Thoracic aorta (tissue), 2 donors: ENCODE measurements around the gene ARMH3. TPM values are rescaled to one million over a fixed set of nuclear protein-coding genes. Genes with fewer than 3 reads are reported as not detected.
A peak's percentile ranks its signal among the peaks of the same experiment; 100 is the strongest.

Experiments
- ATAC-seq: fragments of 150-250 bp; one replicate; pipeline ENCODE4 v1.8.0; 2017; ENCODE audit warnings: low read depth; ENCODE audit not compliant: insufficient number of reproducible peaks, low FRiP score
- DNase-seq: peaks from one replicate; pipeline ENCODE4 v3.0.0-alpha.2; 2020; ENCODE audit warnings: low spot score
- H3K27ac ChIP-seq, 2 donors: fragments of 200-600 bp; sonication (generic); 1 replicate in 1 of 2; 2 replicates in 1 of 2; pipeline ENCODE4 v1.5.1; 2016; ENCODE audit warnings: mild to moderate bottlenecking in 2 of 2, moderate library complexity in 2 of 2
- H3K27me3 ChIP-seq: fragments of 200-600 bp; sonication (generic); replicated peaks from 2 replicates; pipeline ENCODE4 v1.6.0; 2016; ENCODE audit warnings: mild to moderate bottlenecking; ENCODE audit not compliant: insufficient read depth
- H3K36me3 ChIP-seq: fragments of 200-600 bp; sonication (generic); one replicate; pipeline ENCODE4 v1.5.1; 2016
- H3K4me1 ChIP-seq, 2 donors: fragments of 200-600 bp; sonication (generic); 1 replicate in 1 of 2; 2 replicates in 1 of 2; pipeline versions ENCODE4 v1.5.1 to v1.6.0; 2016; ENCODE audit warnings: low read depth in 2 of 2, mild to moderate bottlenecking in 1 of 2; ENCODE audit not compliant: control insufficient read depth in 1 of 2
- H3K4me3 ChIP-seq: fragments of 200-600 bp; sonication (generic); 2 replicates; pipeline ENCODE4 v1.5.1; 2016; ENCODE audit warnings: mild to moderate bottlenecking
- H3K9me3 ChIP-seq: fragments of 200-600 bp; sonication (generic); 2 replicates; pipeline ENCODE4 v1.5.1; 2016
- total RNA-seq, 2 donors: library from RNA; depleted of rRNA; stranded (reverse); fragments of >200 nt; gene quantifications; one replicate each; pipeline versions ENCODE4 v1.1.0 to v1.2.3, GENCODE V29; 2016
- TF ChIP-seq, protein P1 (sequence below): fragments of 200-600 bp; sonication (generic); IDR thresholded peaks from one replicate; pipeline ENCODE4 v1.5.1; 2019; ENCODE audit warnings: antibody characterized with exemption

Gene ARMH3
- total RNA-seq, 2 donors from 2014 or later: 21.1 TPM

DNA sequence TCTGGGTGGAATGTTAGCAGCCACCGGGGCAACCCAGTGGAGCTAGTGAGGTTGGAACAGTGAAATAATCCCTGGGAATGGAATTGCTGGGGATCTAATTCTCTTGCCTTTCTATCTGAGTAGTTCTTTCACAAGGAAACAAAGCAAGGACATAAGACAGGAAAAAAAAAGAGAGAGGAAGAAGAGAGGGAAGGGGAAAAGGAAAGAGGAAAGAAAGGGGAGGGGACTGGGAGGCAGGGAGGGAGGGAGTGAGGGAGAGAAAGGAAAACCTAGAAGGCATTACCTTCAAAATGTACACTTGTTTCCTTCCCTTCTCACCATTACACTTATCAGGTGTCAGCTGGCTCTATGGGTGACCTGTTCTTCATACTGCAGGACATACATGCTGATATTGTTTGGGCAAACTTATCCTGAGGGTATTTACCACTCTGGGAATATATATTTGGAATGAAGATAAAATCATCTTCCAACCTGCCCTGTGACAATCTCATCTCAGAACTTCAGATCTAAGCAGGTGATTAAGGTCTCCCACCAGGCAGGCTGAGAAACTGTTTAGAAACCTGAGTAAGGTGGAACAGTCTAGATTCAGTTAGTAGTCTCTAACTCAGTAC is 162.4 kb downstream of the ARMH3 start:
- no peaks in the 10 kb centered on the region for H3K36me3 ChIP-seq
- no peak for DNase-seq
- TF ChIP-seq, protein P1, sequence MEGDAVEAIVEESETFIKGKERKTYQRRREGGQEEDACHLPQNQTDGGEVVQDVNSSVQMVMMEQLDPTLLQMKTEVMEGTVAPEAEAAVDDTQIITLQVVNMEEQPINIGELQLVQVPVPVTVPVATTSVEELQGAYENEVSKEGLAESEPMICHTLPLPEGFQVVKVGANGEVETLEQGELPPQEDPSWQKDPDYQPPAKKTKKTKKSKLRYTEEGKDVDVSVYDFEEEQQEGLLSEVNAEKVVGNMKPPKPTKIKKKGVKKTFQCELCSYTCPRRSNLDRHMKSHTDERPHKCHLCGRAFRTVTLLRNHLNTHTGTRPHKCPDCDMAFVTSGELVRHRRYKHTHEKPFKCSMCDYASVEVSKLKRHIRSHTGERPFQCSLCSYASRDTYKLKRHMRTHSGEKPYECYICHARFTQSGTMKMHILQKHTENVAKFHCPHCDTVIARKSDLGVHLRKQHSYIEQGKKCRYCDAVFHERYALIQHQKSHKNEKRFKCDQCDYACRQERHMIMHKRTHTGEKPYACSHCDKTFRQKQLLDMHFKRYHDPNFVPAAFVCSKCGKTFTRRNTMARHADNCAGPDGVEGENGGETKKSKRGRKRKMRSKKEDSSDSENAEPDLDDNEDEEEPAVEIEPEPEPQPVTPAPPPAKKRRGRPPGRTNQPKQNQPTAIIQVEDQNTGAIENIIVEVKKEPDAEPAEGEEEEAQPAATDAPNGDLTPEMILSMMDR: no peak

DNA sequence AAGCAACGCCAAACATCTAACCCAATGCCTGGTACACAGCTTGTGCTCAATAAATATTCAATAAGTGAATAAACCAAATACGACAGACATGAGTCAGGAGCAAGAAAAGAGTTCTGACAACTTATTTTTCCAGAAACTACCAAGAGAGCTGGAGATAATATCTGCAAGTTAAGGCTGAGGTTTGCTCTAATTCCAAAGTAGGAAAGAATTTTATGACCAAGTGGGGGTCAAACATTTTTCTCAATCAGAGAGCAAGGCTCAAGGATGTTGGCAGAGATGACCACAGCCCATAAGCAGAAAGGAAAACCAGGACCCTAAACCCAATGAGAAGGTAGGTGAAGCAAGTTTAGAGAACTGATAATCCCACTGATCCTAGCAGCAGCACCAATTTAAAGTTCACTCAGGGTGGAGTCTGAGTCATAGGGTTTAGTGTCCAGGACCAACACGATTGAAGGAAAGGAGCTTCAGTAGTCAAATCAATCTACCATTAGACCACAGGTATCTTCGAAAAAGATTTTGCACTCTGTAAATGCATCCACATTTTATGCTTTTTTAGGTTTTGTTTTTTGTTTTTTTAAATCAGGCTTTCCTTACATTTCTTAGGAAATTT is 163.1 kb downstream of the ARMH3 start:
- Histone ChIP-seq H3K9me3 (no peaks in the 10 kb centered on the region), H3K27me3 (no peaks in the 10 kb centered on the region), H3K4me3 (no peak overlapping the region), H3K27ac (no peak overlapping the region), H3K36me3 (no peaks in the 10 kb centered on the region), H3K4me1 (no peaks in the 10 kb centered on the region)
- TF ChIP-seq, protein P1: no peak
- DNase-seq (no peak), ATAC-seq (no peak)

More for the DNA sequence above, 162.4 kb downstream of the ARMH3 start:
- Histone ChIP-seq H3K27ac (no peak overlapping the region), H3K4me1 (no peaks in the 10 kb centered on the region), H3K27me3 (no peaks in the 10 kb centered on the region), H3K9me3 (no peaks in the 10 kb centered on the region), H3K4me3 (no peak overlapping the region)
- no peak for ATAC-seq

DNA sequence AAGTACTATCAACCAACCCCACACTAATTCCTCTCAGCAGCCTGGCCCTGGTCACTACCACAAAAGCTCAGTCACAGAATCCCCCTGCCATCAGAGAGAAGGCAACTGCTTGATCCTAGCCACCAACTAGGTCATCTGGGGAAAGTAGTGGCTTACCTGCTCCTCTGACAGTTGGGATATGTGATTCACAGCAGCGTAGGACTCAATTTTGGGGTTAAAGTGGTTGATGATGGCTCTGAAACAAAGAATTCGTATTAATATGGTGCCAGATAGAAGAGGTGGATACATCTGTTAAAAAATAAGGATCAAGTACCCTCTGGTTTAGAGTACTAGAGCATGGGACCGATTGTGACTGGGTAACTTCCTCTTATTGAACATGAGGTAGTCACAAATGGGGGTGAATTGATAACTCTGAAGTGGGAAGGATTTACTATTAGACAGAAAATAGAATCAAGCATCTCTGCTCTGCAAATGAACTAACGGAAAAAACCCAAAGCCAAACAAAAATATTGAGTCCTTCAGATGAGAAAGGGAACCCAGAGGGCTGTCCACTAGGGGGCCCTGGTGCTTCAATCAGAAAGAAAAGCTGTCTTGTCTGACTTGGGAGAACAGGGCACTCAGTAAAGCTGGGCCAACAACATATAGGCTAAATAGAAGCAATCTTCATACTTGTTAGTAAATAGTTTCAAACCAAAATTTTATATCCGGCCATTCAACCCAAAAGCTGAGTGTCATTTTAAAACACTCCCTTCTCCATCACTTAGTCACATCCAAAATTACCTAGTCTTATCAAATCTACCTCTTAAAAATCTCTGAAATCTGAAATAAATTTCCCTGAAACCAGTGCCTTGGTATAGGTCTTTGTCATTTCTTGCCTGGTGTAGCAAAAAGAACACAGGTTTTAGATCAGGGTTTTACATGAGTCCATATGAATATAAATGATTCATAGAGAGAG is 166.4 kb downstream of the ARMH3 start:
- no peaks in the 10 kb centered on the region for H3K27me3 ChIP-seq
- ATAC-seq (peak; percentile 20), DNase-seq (no peak)
- H3K4me3 ChIP-seq: no peak overlapping the region
- H3K36me3 ChIP-seq: no peaks in the 10 kb centered on the region
- H3K27ac ChIP-seq: no peak overlapping the region
- H3K9me3 ChIP-seq: no peaks in the 10 kb centered on the region
- H3K4me1 ChIP-seq: no peaks in the 10 kb centered on the region
- TF ChIP-seq, protein P1: peak; percentile 60

DNA sequence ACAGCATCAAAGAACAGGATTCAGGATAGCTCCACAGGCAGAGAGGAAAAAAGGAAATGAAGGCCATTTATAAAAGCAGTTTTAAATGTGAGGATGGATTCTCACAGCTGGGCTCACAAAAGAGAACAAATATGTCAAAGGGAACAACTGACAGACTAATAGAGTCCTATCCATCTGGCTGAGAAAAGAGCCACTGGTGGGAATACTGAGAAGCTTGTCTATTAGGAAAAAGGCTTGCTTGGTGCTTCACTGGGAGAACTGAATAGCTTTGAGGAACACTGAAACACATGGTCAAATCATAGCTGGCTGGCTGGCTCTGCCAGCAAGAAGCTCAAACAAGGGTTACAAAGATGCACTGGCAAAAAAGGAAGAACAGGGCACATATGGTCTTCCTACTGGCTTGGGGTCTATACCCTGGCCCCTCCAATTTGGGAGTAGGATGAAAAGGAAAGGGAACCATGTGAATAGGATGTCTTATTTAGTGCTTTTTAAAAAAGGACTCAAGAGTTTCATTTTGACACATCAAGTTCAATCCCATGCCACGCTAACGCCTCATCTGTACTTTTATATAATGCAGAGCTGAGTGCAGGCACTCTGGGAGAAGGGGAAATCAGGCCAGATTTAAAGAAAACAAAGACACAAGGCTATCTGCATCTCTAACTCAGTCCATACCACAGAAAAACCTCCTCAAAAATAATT is 167.6 kb downstream of the ARMH3 start:
- H3K36me3 ChIP-seq: no peaks in the 10 kb centered on the region
- TF ChIP-seq, protein P1: no peak
- DNase-seq (no peak), ATAC-seq (no peak)
- H3K4me3 ChIP-seq: no peak overlapping the region
- no peaks in the 10 kb centered on the region for H3K4me1 ChIP-seq
- H3K27me3 ChIP-seq: no peaks in the 10 kb centered on the region
- H3K27ac ChIP-seq: no peak overlapping the region
- no peaks in the 10 kb centered on the region for H3K9me3 ChIP-seq
